ENCODE results near the gene MICAL2.

GRCh38 chr11:12235080-12235479, 124.7 kb downstream of the MICAL2 start:
- TF ChIP-seq CTCF (IDR thresholded peaks at IDR 0.05; ENCODE audit: extremely low read depth in 1 of 2, insufficient read depth in 1 of 2, low read depth in 1 of 2, low read length in 2 of 2) (no peak), EZH2 (IDR thresholded peaks at IDR 0.05; ENCODE audit: borderline replicate concordance, low read depth, low read length, severe bottlenecking) (no peak), POLR2AphosphoS5 (IDR thresholded peaks at IDR 0.05; ENCODE audit: insufficient read depth, low read depth, low read length) (no peak), POLR2A (IDR thresholded peaks at IDR 0.05; ENCODE audit: low read depth, low read length) (no peak), FOS (IDR thresholded peaks at IDR 0.05; ENCODE audit: borderline replicate concordance, insufficient read depth, low read length) (no peak)
- TF ChIP-seq, protein P1, sequence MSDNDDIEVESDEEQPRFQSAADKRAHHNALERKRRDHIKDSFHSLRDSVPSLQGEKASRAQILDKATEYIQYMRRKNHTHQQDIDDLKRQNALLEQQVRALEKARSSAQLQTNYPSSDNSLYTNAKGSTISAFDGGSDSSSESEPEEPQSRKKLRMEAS (IDR thresholded peaks at IDR 0.05; ENCODE audit: insufficient read depth, insufficient read length) = no peak

All from endothelial cell of umbilical vein (primary cell).